ENCODE measurements around the gene CAB39L.

DNA sequence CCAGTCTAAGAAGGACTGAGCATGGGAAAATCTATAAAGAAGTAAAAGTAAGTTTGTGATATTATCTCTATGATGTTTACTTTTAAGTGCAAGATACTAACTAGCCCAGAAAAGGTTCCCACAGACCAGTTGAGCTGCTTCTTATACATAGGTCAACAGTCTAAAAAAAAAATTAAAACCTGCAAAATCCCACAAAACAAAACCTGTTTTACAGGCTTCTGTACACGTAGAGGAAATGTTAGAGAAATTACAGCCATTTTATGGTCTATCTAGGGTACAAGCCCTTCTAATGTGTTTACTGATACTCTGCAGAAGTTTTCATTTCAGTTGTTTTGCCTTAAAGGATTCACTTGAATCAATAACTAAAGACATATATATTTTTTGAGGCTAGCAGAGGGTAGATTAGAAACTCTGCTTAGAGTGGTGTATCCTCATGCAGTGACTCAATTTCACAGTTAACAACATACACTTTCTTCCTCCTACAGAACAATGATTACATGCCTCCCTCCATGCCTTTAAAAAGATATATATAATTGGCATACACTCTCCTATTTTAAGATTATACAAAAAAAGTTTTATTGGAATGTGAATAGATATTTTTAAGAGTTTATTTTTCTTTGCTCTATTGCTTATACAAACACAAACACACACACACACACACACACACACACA is 43.9 kb downstream of the CAB39L start:
- TF ChIP-seq ZBTB8A (CRISPR knock-in tag; IDR thresholded peaks at IDR 0.05; ENCODE audit: borderline replicate concordance, low read depth) = no peak
- no peak for TF ChIP-seq ZNF530 (CRISPR knock-in tag; IDR thresholded peaks at IDR 0.05; ENCODE audit: low read depth)
- TF ChIP-seq SYNCRIP (IDR thresholded peaks at IDR 0.05; ENCODE audit: insufficient read depth, low read depth, low read length) = no peak
- no peak for TF ChIP-seq TEAD2 (CRISPR knock-in tag; IDR thresholded peaks at IDR 0.05)
- TF ChIP-seq ZNF616 (CRISPR knock-in tag; IDR thresholded peaks at IDR 0.05; ENCODE audit: low read depth) = no peak
- TF ChIP-seq, protein P1, sequence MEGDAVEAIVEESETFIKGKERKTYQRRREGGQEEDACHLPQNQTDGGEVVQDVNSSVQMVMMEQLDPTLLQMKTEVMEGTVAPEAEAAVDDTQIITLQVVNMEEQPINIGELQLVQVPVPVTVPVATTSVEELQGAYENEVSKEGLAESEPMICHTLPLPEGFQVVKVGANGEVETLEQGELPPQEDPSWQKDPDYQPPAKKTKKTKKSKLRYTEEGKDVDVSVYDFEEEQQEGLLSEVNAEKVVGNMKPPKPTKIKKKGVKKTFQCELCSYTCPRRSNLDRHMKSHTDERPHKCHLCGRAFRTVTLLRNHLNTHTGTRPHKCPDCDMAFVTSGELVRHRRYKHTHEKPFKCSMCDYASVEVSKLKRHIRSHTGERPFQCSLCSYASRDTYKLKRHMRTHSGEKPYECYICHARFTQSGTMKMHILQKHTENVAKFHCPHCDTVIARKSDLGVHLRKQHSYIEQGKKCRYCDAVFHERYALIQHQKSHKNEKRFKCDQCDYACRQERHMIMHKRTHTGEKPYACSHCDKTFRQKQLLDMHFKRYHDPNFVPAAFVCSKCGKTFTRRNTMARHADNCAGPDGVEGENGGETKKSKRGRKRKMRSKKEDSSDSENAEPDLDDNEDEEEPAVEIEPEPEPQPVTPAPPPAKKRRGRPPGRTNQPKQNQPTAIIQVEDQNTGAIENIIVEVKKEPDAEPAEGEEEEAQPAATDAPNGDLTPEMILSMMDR (CRISPR knock-in tag; IDR thresholded peaks at IDR 0.05) = no peak
- no peak for TF ChIP-seq ERF (CRISPR knock-in tag; IDR thresholded peaks at IDR 0.05)

Measured in HepG2 (cell line).